ENCODE results near the gene KCNIP4.

Gene KCNIP4

GRCh38 chr4:21900211-21900610, 48.4 kb downstream of the KCNIP4 start:
- DNase-seq: no peak

DNA sequence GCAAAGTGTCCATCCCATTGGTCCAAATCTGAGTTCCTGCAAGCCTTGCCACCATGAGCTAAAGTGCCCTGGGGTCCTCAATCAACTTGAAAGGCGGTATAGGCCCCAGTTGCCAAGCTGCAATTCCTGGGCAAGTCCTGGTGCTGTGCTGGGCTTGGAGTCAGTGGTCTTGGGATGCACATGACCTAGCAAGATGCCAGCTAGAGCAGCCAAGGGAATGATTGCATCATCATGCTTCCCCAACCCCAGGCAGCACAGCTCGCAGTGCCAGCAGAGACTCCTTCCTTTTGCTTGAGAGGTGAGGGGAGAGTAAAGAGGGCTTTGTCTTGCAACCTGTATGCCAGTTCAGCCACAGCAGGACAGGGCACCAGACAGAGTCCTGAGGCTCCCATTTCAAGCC, 50.5 kb downstream of the KCNIP4 start:
- DNase-seq: no peak

- DNase-seq: no peak
These were observed 51.8 kb downstream of the KCNIP4 start for GRCh38 chr4:21896767-21897166.

DNA sequence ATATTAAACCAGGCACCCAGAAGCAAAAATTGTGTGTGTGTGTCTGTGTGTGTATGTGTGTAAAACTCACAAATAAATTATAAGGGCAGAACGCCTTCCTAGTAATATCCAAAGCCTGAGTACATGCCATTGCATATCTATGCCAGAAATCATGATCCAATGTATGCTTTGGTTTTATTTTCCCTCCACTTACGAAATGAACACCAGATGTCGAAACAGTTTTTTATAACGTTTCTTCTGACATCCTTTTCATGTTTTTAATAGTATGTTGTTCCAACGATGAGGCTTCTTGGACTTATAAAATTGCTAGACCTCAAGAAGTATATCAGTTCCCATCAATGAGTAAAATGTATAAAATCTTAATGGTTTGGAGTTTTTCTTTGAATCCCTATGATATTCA, 55.4 kb downstream of the KCNIP4 start:
- DNase-seq: no peak

- no peak for DNase-seq
These were observed 58.3 kb downstream of the KCNIP4 start for GRCh38 chr4:21890231-21890630.

DNA sequence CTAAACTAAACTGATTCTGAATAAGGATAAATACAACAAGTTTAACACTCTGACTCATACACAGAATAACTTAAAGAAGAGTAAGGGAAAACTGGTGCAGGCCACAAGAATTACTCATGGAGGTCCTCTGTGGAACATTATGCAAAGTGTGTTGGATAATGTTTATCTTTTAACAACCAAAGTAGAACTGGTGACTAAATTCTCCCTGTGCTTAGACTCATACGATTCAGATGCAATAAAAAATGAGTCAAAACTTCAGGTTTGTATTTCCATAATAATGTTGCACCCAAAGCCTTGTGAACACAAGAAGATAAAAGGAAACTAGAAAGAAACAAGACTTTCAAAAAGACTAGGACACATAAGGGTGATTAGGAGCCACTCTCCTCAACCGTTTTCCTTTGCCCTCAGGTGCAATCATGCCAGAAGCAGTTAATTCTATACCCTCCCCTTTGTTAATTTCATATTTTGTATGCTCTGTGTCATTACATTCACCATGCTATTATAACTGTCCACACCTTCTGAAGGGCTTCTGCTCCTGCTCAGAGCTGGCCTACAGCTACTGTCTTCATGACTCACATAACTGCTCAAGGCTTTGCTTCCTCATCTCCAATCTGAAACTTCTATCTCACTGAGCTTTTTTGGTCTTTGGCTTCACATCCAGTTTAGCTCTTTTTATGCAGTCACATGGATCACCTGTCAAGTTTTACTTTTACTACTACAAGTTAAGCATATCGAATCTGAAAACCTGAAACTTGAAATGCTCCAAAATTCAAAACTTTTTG, 60.2 kb downstream of the KCNIP4 start:
- DNase-seq: no peak

GRCh38 chr4:21887481-21887880, 61.1 kb downstream of the KCNIP4 start:
- DNase-seq: no peak

GRCh38 chr4:21885770-21886169, 62.8 kb downstream of the KCNIP4 start:
- no peak for DNase-seq

- no peak for DNase-seq
These were observed 63.3 kb downstream of the KCNIP4 start for GRCh38 chr4:21885241-21885640.

DNA sequence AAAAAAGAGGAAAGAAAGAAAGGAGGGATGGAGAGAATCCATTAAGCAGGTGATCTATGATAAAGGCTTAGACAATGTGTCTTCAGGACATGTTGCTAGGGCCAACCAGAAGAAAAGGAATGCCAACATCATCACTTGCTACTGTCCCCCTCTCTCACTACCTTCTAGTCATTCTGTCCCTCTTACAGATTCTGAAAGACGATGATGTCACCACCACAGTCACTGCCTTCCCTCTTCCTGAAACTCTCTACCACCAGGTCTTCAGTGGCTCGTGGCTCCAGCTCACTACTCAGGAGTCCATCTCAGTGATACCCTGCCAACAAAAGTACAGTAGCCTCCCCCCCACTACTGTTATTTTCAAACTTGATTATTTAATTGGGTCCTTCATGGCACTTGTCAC, 64.0 kb downstream of the KCNIP4 start:
- peak; percentile 8 for DNase-seq

GRCh38 chr4:21882051-21882839, 66.3 kb downstream of the KCNIP4 start:
- DNase-seq: no peak

DNA sequence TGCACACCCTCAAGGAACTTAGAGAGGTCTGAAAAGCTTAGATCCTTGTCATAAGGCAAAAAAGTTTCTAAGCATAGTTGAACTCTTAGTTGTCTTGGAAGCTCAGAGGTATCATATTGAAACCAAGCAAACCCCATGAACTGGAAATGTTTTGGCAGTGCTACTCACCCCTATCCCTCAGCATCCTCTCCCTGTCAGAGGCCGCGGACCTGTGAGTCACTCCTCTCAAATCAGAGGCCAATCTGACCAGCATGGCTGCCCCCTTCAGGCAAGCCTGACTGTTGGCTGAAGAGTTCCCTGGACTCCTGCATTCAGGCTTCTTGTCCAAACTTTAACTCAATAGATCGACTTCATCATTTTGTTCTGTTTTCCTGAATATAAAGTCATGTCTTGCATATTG, 69.4 kb downstream of the KCNIP4 start:
- DNase-seq: no peak

GRCh38 chr4:21876711-21877110, 71.9 kb downstream of the KCNIP4 start:
- no peak for DNase-seq

DNA sequence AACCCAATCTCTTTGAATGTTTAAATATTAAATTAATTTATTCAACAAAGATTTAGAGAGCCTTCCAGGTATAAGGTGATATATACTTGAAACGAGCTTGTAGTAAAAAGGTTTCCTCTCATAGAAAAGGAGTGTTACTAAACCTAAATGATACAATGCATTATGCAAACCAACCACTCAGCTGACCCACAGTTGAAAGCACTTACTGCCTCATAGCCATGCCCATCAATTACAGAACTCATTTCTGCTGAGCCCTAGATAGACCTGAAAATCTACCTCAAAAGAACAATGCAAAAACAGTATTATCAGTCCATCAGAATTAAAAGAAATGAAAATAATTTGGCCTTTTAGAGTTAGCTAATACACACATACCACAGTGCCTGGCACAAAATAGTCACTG, 75.4 kb downstream of the KCNIP4 start:
- DNase-seq: no peak

- DNase-seq: no peak
These were observed 76.5 kb downstream of the KCNIP4 start for GRCh38 chr4:21872101-21872500.

- no peak for DNase-seq
These were observed 78.4 kb downstream of the KCNIP4 start for GRCh38 chr4:21869978-21870745.

DNA sequence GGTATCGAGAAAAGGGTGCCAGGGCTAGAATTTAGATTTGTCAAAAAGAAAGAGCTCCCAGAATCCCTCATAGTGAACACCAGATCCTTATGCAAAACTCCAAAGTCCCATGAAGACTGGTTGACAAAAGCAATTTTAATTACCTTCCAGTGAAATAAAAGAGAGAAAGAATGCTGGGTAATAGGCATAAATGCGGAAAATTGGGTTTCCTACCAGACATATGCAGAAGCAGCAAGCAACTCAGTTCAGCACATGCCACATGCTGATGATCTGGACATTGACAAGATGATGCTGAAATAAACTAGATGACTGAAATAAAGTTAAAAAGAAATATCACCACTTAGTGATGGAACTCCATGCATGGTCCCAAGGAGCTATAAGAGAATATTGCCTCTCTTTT, 83.9 kb downstream of the KCNIP4 start:
- DNase-seq: no peak

DNA sequence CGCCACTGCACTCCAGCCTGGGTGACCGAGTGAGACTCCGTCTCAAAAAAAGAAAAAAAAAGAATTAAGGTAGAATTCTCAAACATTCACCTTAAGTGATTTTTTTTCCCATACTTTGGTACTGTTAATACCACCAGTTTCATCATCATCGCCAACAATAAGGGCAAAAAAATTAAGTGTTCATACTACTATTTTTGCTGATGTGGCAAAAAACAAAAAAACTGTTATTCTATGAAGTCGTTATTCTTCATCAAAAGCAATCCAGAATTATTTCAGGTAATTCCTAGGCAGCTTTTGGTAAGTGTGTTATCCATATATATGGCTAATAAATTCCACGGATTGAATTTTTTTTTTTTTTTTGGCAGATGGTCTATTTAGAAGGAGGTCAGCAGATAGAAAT, 85.7 kb downstream of the KCNIP4 start:
- DNase-seq: no peak

DNA sequence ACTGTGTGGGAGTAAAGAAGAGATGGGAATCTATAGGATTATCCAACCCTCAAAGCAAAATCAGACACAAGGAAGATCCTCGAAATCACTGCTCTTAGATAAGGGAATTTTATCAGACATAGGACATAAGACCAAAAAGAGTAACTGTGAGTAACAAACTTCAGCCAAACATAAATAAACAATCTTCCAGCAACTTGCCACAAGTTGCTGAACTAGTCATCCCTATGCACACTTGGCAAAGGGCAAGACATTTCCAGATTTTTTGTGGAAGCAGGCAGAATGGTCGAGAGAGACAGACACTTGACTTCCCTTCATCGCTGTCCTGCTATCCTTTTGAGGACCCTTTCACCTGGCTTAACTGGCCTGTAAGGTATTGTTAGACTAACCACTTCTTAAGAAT, 89.6 kb downstream of the KCNIP4 start:
- DNase-seq: no peak

DNA sequence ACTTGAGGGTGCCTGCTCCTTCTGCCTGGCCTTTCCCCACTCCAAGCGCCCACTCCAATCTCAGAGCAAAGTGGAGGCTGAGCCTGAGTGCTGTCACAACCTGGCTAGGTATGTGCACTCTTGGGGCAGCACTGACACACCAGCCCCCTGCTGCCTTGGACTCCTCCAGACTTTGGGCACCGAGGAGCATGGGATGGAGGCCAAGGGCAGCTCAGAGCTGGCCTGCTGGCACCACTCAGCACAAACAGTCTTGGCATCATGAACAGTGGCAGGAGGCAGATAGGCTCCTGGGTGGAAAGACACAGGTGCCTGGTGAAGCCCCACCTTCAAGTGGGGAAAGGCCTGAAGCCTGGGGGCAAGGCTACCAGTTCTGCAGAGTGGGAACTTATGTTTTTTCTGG, 91.8 kb downstream of the KCNIP4 start:
- no peak for DNase-seq

DNA sequence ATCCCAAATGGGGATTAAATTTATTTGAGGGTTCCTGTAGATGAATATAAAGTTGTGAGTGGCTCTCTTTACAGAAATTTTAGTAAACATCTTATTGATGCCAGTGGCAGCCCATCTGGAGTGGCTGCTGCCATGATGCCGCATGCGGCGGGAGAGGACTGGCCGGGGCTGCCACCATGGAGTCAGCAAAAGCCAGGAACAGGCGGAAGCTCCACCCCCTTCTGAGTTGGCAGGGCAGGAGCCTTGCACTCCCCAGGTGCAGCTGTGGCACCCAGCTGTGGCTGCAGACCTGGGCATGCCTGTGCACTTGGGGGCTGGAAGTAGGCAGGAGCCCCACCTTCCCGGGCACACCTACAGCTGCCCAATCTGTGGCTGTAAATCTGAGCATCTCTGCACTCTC, 92.3 kb downstream of the KCNIP4 start:
- no peak for DNase-seq

- DNase-seq: no peak
These were observed 99.5 kb downstream of the KCNIP4 start for GRCh38 chr4:21849077-21849476.

DNA sequence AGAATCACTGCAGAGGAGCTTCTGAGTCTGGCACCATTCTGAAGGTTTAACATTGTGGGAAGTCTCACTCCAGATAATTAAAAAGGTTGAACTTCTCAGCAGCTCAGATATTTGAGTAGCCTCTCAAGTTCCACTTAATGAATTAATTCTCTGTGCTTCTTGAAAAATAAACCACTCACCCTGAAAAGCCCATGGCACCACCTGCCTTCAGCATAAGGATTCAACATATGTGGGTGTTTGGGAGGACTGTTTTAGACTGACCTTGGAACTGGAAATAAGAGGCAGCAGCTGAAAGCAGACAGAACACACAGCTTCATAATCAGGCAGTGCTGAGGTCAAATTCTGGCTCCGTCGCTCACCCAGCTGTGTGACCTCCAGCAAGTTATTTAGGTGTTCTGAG, 100.6 kb downstream of the KCNIP4 start:
- DNase-seq: no peak

DNA sequence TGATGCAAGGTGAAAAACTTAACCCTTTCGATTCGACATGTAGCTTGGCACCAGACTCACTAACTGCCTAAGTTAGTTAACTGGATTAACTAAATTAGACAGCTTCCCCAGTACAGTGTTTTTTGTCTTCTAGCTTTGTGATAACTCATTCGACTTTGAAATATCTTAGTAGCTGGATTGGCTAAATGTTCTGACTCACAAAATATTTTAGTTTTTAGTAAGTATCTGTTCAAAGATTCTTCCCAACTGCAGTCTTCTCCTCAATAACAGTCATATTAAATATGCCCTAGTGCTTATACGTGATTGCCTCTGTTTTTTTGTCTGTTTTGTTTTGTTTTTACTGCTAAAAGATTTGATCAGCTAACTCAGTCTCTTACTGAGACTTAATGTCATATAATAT, 102.9 kb downstream of the KCNIP4 start:
- DNase-seq: no peak

Data from stimulated activated CD4-positive, alpha-beta T cell treated with anti-CD3 and anti-CD28 coated beads, Interleukin-15, amount 100 ng/mL, for 24 hours (primary cell).